ENCODE results near the gene SFTPA1. TPM values are rescaled to one million over a fixed set of nuclear protein-coding genes. Genes with fewer than 3 reads are reported as not detected.

The SFTPA1 gene
- total RNA-seq, 1 experiment from 2014 or later: not detected

- H2BK120ac ChIP-seq (ENCODE audit: low read depth, low read length, poor library complexity, severe bottlenecking): no peak overlapping the region
- H2BK5ac ChIP-seq (ENCODE audit: insufficient read length, low read length): no peak overlapping the region
- WGBS (ENCODE audit: extremely low coverage, insufficient read length, low lambda C conversion rate): no CpG with 5 or more reads among the region's 7 CpGs
- no peak overlapping the region for H2BK20ac ChIP-seq (ENCODE audit: low read depth, low read length, poor library complexity, severe bottlenecking)
- Mint-ChIP-seq H3K4me3 (no peak overlapping the region), H3K9me3 (peaks cover 3 to 6% of the 10 kb centered on the region in 2 experiments; a peak in 4 of 5 replicates), H3K27me3 (ENCODE audit: low read depth) (peaks cover 10% of the 10 kb centered on the region), H3K4me1 (peaks cover 0 to 4% of the 10 kb centered on the region in 2 experiments; a peak in 1 of 4 replicates), H3K36me3 (ENCODE audit: insufficient read depth in 1 of 3, low read depth in 3 of 3) (no peaks in the 10 kb centered on the region), H3K27ac (no peak overlapping the region)
- TF ChIP-seq CTCF (conservative IDR thresholded peaks at IDR 0.05): no peak
- H3K56ac ChIP-seq (ENCODE audit: insufficient read length, low read depth, low read length): no peak overlapping the region
- no peak overlapping the region for H2BK15ac ChIP-seq (ENCODE audit: low read depth, low read length)
- no peak overlapping the region for H3K4ac ChIP-seq (ENCODE audit: low read depth, low read length)
- no peak overlapping the region for H2AFZ ChIP-seq (ENCODE audit: low read length)
- H3K23me2 ChIP-seq (ENCODE audit: insufficient read length, low read depth, low read length, poor library complexity, severe bottlenecking): no peaks in the 10 kb centered on the region
- no peak overlapping the region for H3K23ac ChIP-seq (ENCODE audit: insufficient read length, low read depth, low read length)
- H3K27ac ChIP-seq (ENCODE audit: insufficient read length, low read depth, low read length): no peak overlapping the region
- no peaks in the 10 kb centered on the region for H3K79me1 ChIP-seq (ENCODE audit: insufficient read depth, low read depth, low read length, poor library complexity, severe bottlenecking)
- H3K27me3 ChIP-seq (ENCODE audit: insufficient read depth, low read length): no peaks in the 10 kb centered on the region
- H3K9me3 ChIP-seq (ENCODE audit: control insufficient read depth, low read depth, low read length): no peaks in the 10 kb centered on the region
- no peak overlapping the region for H3K9ac ChIP-seq (ENCODE audit: extremely low read depth, insufficient read length, low read length)
- no peak overlapping the region for H3K14ac ChIP-seq (ENCODE audit: insufficient read depth, low read length)
- H2BK12ac ChIP-seq (ENCODE audit: insufficient read length, low read depth, low read length): no peak overlapping the region
- H4K8ac ChIP-seq (replicated peaks; ENCODE audit: insufficient read length, low read depth, low read length): no peak overlapping the region
- no peak overlapping the region for H3K4me2 ChIP-seq (ENCODE audit: insufficient read depth, insufficient read length, low read length)
- no peak overlapping the region for H2AK5ac ChIP-seq (ENCODE audit: insufficient read length, low read length)
- no peak overlapping the region for H4K91ac ChIP-seq (ENCODE audit: insufficient read length, low read depth, low read length)
- H3K4me1 ChIP-seq (ENCODE audit: insufficient read depth, low read length): no peaks in the 10 kb centered on the region
- H4K20me1 ChIP-seq (ENCODE audit: control insufficient read depth, insufficient read depth, insufficient read length): no peaks in the 10 kb centered on the region
- DNase-seq: no peak
- H3K18ac ChIP-seq (ENCODE audit: insufficient read length, low read depth, low read length): no peak overlapping the region
- no peak overlapping the region for H4K5ac ChIP-seq (ENCODE audit: insufficient read length, low read depth, low read length)
- H3K79me2 ChIP-seq (ENCODE audit: insufficient read depth, low read length): no peaks in the 10 kb centered on the region
- H3T11ph ChIP-seq (ENCODE audit: low read length): no peak overlapping the region
Observed at GRCh38 chr10:79583488-79584024, 27.2 kb upstream of the SFTPA1 start.
